Measurements from ENCODE around the gene DRC3. TPM values are rescaled to one million over a fixed set of nuclear protein-coding genes. Genes with fewer than 3 reads are reported as not detected.
A peak's percentile ranks its signal among the peaks of the same experiment; 100 is the strongest.

DRC3 gene
- total and polyA plus RNA-seq, 2 experiments from 2014 or later = 1.1 to 1.8 TPM

GRCh38 chr17:18021372-18021771, 48.7 kb downstream of the DRC3 start:
- no peaks in the 10 kb centered on the region for H3K36me3 ChIP-seq (replicated peaks; ENCODE audit: insufficient read depth, low read depth)

GRCh38 chr17:18025241-18025944, 52.7 kb downstream of the DRC3 start:
- H3K4me3 ChIP-seq = no peak overlapping the region
- no peak overlapping the region for H2AFZ ChIP-seq
- H3K27me3 ChIP-seq = no peaks in the 10 kb centered on the region
- no peaks in the 10 kb centered on the region for H3K36me3 ChIP-seq (replicated peaks; ENCODE audit: insufficient read depth, low read depth)
- H3K79me2 ChIP-seq = no peaks in the 10 kb centered on the region
- no peak overlapping the region for H3K4me2 ChIP-seq
- no peak for TF ChIP-seq EZH2phosphoT487 (IDR thresholded peaks at IDR 0.05; ENCODE audit: low read depth, severe bottlenecking, unreplicated experiment)
- TF ChIP-seq EZH2 (IDR thresholded peaks at IDR 0.05; ENCODE audit: borderline replicate concordance) = no peak
- TF ChIP-seq, protein P1, sequence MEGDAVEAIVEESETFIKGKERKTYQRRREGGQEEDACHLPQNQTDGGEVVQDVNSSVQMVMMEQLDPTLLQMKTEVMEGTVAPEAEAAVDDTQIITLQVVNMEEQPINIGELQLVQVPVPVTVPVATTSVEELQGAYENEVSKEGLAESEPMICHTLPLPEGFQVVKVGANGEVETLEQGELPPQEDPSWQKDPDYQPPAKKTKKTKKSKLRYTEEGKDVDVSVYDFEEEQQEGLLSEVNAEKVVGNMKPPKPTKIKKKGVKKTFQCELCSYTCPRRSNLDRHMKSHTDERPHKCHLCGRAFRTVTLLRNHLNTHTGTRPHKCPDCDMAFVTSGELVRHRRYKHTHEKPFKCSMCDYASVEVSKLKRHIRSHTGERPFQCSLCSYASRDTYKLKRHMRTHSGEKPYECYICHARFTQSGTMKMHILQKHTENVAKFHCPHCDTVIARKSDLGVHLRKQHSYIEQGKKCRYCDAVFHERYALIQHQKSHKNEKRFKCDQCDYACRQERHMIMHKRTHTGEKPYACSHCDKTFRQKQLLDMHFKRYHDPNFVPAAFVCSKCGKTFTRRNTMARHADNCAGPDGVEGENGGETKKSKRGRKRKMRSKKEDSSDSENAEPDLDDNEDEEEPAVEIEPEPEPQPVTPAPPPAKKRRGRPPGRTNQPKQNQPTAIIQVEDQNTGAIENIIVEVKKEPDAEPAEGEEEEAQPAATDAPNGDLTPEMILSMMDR (IDR thresholded peaks at IDR 0.05; ENCODE audit: poor library complexity) = no peak
- H3K4me1 ChIP-seq (ENCODE audit: insufficient read depth) = no peaks in the 10 kb centered on the region
- 88% methylated on average over 5 of the region's 5 CpGs for WGBS (ENCODE audit: low lambda C conversion rate, missing lambda C conversion rate)
- H4K20me1 ChIP-seq (ENCODE audit: insufficient read depth, poor library complexity, severe bottlenecking) = no peaks in the 10 kb centered on the region
- H3K9me3 ChIP-seq (ENCODE audit: low read depth) = no peaks in the 10 kb centered on the region
- no peaks in the 10 kb centered on the region for H3K9me2 ChIP-seq (replicated peaks; ENCODE audit: insufficient read depth)
- no peak overlapping the region for H3K27ac ChIP-seq
- DNase-seq (ENCODE audit: low spot score) = no peak

More at GRCh38 chr17:18021372-18021771, 48.7 kb downstream of the DRC3 start:
- Histone ChIP-seq H3K79me2 (no peaks in the 10 kb centered on the region), H2AFZ (no peak overlapping the region), H3K9me3 (ENCODE audit: low read depth) (no peaks in the 10 kb centered on the region), H4K20me1 (ENCODE audit: insufficient read depth, poor library complexity, severe bottlenecking) (no peaks in the 10 kb centered on the region), H3K27me3 (no peaks in the 10 kb centered on the region), H3K4me2 (no peak overlapping the region), H3K4me1 (ENCODE audit: insufficient read depth) (peaks cover 7% of the 10 kb centered on the region), H3K9me2 (replicated peaks; ENCODE audit: insufficient read depth) (no peaks in the 10 kb centered on the region), H3K27ac (no peak overlapping the region), H3K4me3 (no peak overlapping the region)
- TF ChIP-seq EZH2 (IDR thresholded peaks at IDR 0.05; ENCODE audit: borderline replicate concordance) (no peak), EZH2phosphoT487 (IDR thresholded peaks at IDR 0.05; ENCODE audit: low read depth, severe bottlenecking, unreplicated experiment) (no peak)
- TF ChIP-seq, protein P1 (IDR thresholded peaks at IDR 0.05; ENCODE audit: poor library complexity) = no peak
- DNase-seq (ENCODE audit: low spot score) = no peak
- 96% methylated on average over 5 of the region's 5 CpGs for WGBS (ENCODE audit: low lambda C conversion rate, missing lambda C conversion rate)

GRCh38 chr17:18025945-18026776, 53.5 kb downstream of the DRC3 start:
- Histone ChIP-seq H3K79me2 (peaks cover under 1% of the 10 kb centered on the region), H3K4me3 (no peak overlapping the region), H3K9me2 (replicated peaks; ENCODE audit: insufficient read depth) (no peaks in the 10 kb centered on the region), H3K4me2 (no peak overlapping the region), H4K20me1 (ENCODE audit: insufficient read depth, poor library complexity, severe bottlenecking) (no peaks in the 10 kb centered on the region), H2AFZ (no peak overlapping the region), H3K9me3 (ENCODE audit: low read depth) (no peaks in the 10 kb centered on the region), H3K36me3 (replicated peaks; ENCODE audit: insufficient read depth, low read depth) (no peaks in the 10 kb centered on the region), H3K27ac (no peak overlapping the region), H3K4me1 (ENCODE audit: insufficient read depth) (no peaks in the 10 kb centered on the region), H3K27me3 (no peaks in the 10 kb centered on the region)
- 80% methylated on average over 11 of the region's 11 CpGs for WGBS (ENCODE audit: low lambda C conversion rate, missing lambda C conversion rate)
- DNase-seq (ENCODE audit: low spot score) = peak; percentile 37
- no peak for TF ChIP-seq EZH2 (IDR thresholded peaks at IDR 0.05; ENCODE audit: borderline replicate concordance)
- TF ChIP-seq, protein P1 (IDR thresholded peaks at IDR 0.05; ENCODE audit: poor library complexity) = no peak
- TF ChIP-seq EZH2phosphoT487 (IDR thresholded peaks at IDR 0.05; ENCODE audit: low read depth, severe bottlenecking, unreplicated experiment) = no peak
